ENCODE results near the gene CPNE7.

Gene CPNE7

GRCh38 chr16:89610108-89610453, 34.5 kb downstream of the CPNE7 start:
- no peaks in the 10 kb centered on the region for H4K20me1 ChIP-seq (ENCODE audit: insufficient read depth, low read length)
- no peak overlapping the region for H3K9ac ChIP-seq (ENCODE audit: low read depth, low read length)
- no peaks in the 10 kb centered on the region for H3K36me3 ChIP-seq (ENCODE audit: insufficient read depth, low read length)
- no peak overlapping the region for H3K4me2 ChIP-seq (ENCODE audit: insufficient read depth, low read length)
- H3K9me3 ChIP-seq (ENCODE audit: insufficient read depth, low read length, severe bottlenecking): no peaks in the 10 kb centered on the region
- no peak overlapping the region for H3K4me3 ChIP-seq (ENCODE audit: low read depth in 1 of 2, low read length in 2 of 2)
- no peaks in the 10 kb centered on the region for H3K79me2 ChIP-seq (ENCODE audit: insufficient read depth, low read length)
- no peak for ATAC-seq (ENCODE audit: insufficient read depth, low read depth)
- TF ChIP-seq EZH2 (IDR thresholded peaks at IDR 0.05; ENCODE audit: borderline replicate concordance, low read depth, low read length, severe bottlenecking) (no peak), CTCF (IDR thresholded peaks at IDR 0.05; ENCODE audit: borderline replicate concordance, extremely low read depth, low read length, poor library complexity, severe bottlenecking) (no peak)
- H3K27me3 ChIP-seq (ENCODE audit: insufficient read depth, low read length, poor library complexity): no peaks in the 10 kb centered on the region
- H3K4me1 ChIP-seq (ENCODE audit: insufficient read depth, low read length): peaks cover 62% of the 10 kb centered on the region
- H3K27ac ChIP-seq (ENCODE audit: low read length): peak overlapping the region; percentile 40; the same call in 1 of the 2 replicates
- H2AFZ ChIP-seq (ENCODE audit: low read depth, low read length): no peak overlapping the region
- DNase-seq: no peak

DNA sequence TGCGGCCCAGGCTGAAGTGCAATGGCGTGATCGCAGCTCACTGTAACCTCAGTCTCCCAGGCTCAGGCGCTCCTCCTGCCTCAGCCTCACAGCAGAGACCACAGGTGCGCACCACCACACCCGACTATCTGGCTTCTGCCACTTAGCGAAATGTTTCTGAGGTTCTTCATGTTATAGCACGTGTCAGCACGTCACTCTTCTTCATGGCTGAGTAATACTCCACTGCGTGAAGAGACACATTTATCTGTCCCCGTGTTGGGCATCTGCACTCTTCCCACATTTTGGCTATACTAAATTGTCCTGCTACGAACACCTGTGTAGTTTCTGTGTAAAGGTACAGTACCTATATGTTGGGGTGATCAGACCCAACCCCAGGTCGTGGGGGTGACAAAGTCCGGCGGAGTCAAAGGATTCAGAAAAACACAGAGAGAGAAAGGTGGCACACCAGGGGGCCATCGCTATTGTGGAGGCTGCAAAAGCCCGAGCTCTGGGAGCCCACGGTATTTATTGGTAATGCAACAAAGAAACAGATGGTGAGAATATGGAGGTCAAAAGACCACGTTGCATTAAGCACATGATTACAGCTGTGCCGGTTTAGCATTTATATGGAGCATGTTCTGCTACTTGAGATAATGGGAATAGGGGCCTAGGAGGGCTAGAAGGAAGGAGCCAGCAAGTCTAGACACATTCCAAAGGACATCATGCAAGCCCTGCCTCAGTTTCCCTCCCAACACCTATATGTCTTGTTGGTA, 37.0 kb downstream of the CPNE7 start:
- H3K27me3 ChIP-seq (ENCODE audit: insufficient read depth, low read length, poor library complexity): no peaks in the 10 kb centered on the region
- H3K4me2 ChIP-seq (ENCODE audit: insufficient read depth, low read length): no peak overlapping the region
- H3K4me3 ChIP-seq (ENCODE audit: low read depth in 1 of 2, low read length in 2 of 2): no peak overlapping the region
- no peaks in the 10 kb centered on the region for H3K79me2 ChIP-seq (ENCODE audit: insufficient read depth, low read length)
- TF ChIP-seq EZH2 (IDR thresholded peaks at IDR 0.05; ENCODE audit: borderline replicate concordance, low read depth, low read length, severe bottlenecking) (no peak), CTCF (IDR thresholded peaks at IDR 0.05; ENCODE audit: borderline replicate concordance, extremely low read depth, low read length, poor library complexity, severe bottlenecking) (no peak)
- DNase-seq (no peak), ATAC-seq (ENCODE audit: insufficient read depth, low read depth) (no peak)
- no peaks in the 10 kb centered on the region for H4K20me1 ChIP-seq (ENCODE audit: insufficient read depth, low read length)
- H3K4me1 ChIP-seq (ENCODE audit: insufficient read depth, low read length): peaks cover 37% of the 10 kb centered on the region
- no peak overlapping the region for H2AFZ ChIP-seq (ENCODE audit: low read depth, low read length)
- no peaks in the 10 kb centered on the region for H3K9me3 ChIP-seq (ENCODE audit: insufficient read depth, low read length, severe bottlenecking)
- no peaks in the 10 kb centered on the region for H3K36me3 ChIP-seq (ENCODE audit: insufficient read depth, low read length)
- H3K9ac ChIP-seq (ENCODE audit: low read depth, low read length): no peak overlapping the region
- H3K27ac ChIP-seq (ENCODE audit: low read length): peak overlapping the region; percentile 59

DNA sequence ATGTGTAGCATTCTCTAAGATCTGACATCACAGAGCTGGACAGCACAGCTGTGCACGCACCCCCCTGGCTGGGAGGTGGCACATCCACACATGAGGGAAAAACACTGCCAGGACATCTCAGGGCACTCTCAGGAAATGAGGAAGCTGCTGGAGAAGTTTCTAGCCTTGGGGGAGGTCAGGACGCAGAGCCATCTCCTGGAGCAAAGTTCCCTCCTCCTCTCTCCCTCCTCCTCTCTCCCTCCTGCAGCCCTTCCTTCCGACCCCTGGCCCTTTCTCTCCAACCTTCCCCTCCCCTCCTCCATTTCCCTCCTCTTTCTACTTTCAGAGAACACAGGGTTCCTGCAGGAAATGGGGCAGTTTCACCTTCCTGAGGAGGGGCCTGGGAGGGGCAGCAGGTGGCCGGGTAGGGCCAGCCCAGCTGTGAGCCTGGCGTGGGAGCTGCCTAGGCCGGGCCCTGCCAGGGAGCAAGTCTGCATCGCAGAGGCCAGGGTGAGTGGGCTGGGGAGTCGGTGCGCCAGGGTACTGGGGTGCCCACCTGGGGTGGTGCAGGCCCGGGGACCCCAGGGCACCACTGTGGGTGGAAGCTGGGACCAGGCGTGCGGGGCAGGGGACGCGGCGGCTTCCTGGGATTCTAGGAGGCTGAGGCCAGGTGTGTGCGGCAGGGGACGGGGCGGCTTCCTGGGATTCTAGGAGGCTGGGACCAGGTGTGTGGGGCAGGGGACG, 37.8 kb downstream of the CPNE7 start, which contains the start of gene DPEP1:
Gene DPEP1 (plus strand): TSS at position 412 of the 723 bp plus-strand sequence. CDS start 16,769 bp downstream, outside the sequence.
- Histone ChIP-seq H3K36me3 (ENCODE audit: insufficient read depth, low read length) (no peaks in the 10 kb centered on the region), H3K4me1 (ENCODE audit: insufficient read depth, low read length) (peaks cover 29% of the 10 kb centered on the region)

More for the DNA sequence above, 37.8 kb downstream of the CPNE7 start, which contains the start of gene DPEP1:
- Histone ChIP-seq H3K9ac (ENCODE audit: low read depth, low read length) (peak within 1 kb of the TSS; percentile 5; the same call in 1 of the 2 replicates), H2AFZ (ENCODE audit: low read depth, low read length) (no peak within 1 kb of the TSS), H3K4me3 (ENCODE audit: low read depth in 1 of 2, low read length in 2 of 2) (no peak within 1 kb of the TSS), H3K27ac (ENCODE audit: low read length) (peak within 1 kb of the TSS; percentile 59), H3K79me2 (ENCODE audit: insufficient read depth, low read length) (no peaks in the 10 kb centered on the region), H3K9me3 (ENCODE audit: insufficient read depth, low read length, severe bottlenecking) (no peaks in the 10 kb centered on the region), H3K27me3 (ENCODE audit: insufficient read depth, low read length, poor library complexity) (no peaks in the 10 kb centered on the region), H3K4me2 (ENCODE audit: insufficient read depth, low read length) (no peak within 1 kb of the TSS), H4K20me1 (ENCODE audit: insufficient read depth, low read length) (no peaks in the 10 kb centered on the region)
- ATAC-seq (ENCODE audit: insufficient read depth, low read depth) (peak; percentile 48), DNase-seq (peak; percentile 41)
- TF ChIP-seq CTCF (IDR thresholded peaks at IDR 0.05; ENCODE audit: borderline replicate concordance, extremely low read depth, low read length, poor library complexity, severe bottlenecking) (no peak), EZH2 (IDR thresholded peaks at IDR 0.05; ENCODE audit: borderline replicate concordance, low read depth, low read length, severe bottlenecking) (no peak)
